DOHH2 (cell line): ENCODE data around the gene EXOC3.

Source experiments
- H3F3A ChIP-seq: fragments of 200-600 bp; sonication (generic), shearing (Covaris generic); 2 replicates; pipeline ENCODE4 v1.6.0; 2016; ENCODE audit warnings: antibody characterized with exemption, mild to moderate bottlenecking; ENCODE audit not compliant: control insufficient read depth, insufficient read depth
- H3K27ac ChIP-seq: fragments of 200-600 bp; sonication (generic); 2 replicates; pipeline ENCODE4 v1.5.1; 2014; ENCODE audit warnings: low read depth, mild to moderate bottlenecking, low read length, moderate library complexity
- H3K27me3 ChIP-seq: fragments of 200-600 bp; sonication (generic); 2 replicates; pipeline ENCODE4 v1.6.1; 2014; ENCODE audit warnings: mild to moderate bottlenecking, low read length, mixed read lengths; ENCODE audit not compliant: control insufficient read depth
- H3K36me3 ChIP-seq: fragments of 200-600 bp; sonication (generic); 2 replicates; pipeline ENCODE4 v1.6.1; 2014; ENCODE audit warnings: mild to moderate bottlenecking, low read length, moderate library complexity, mixed read lengths; ENCODE audit not compliant: control insufficient read depth
- H3K4me1 ChIP-seq: fragments of 200-600 bp; sonication (generic); 2 replicates; pipeline ENCODE4 v1.6.1; 2014; ENCODE audit warnings: mild to moderate bottlenecking, low read length, mixed read lengths; ENCODE audit not compliant: control insufficient read depth
- H3K4me2 ChIP-seq: fragments of 200-600 bp; sonication (generic); 2 replicates; pipeline ENCODE4 v1.6.0; 2014; ENCODE audit warnings: mild to moderate bottlenecking, low read length, moderate library complexity
- H3K4me3 ChIP-seq: fragments of 200-600 bp; sonication (generic); 2 replicates; pipeline ENCODE4 v1.5.1; 2014; ENCODE audit warnings: mild to moderate bottlenecking, low read length, mixed read lengths
- H3K79me2 ChIP-seq: fragments of 200-600 bp; sonication (generic); 2 replicates; pipeline ENCODE4 v1.6.1; 2014; ENCODE audit warnings: mild to moderate bottlenecking, low read length, mixed read lengths; ENCODE audit not compliant: control insufficient read depth
- H3K9me2 ChIP-seq: fragments of 200-600 bp; sonication (generic); replicated peaks from 2 replicates; pipeline ENCODE4 v1.6.1; 2014; ENCODE audit warnings: mild to moderate bottlenecking, low read length, mixed read lengths; ENCODE audit not compliant: control insufficient read depth
- H3K9me3 ChIP-seq: fragments of 200-600 bp; sonication (generic); 2 replicates; pipeline ENCODE4 v1.6.1; 2014; ENCODE audit warnings: antibody characterized with exemption, low read length, mixed read lengths; ENCODE audit not compliant: control insufficient read depth, insufficient read depth
- H4K20me1 ChIP-seq: fragments of 200-600 bp; sonication (generic); 2 replicates; pipeline ENCODE4 v1.6.0; 2014; ENCODE audit warnings: low read depth, mild to moderate bottlenecking, antibody characterized with exemption, low read length, moderate library complexity; ENCODE audit not compliant: control insufficient read depth, insufficient read depth
- CTCF ChIP-seq: fragments of 200-600 bp; sonication (generic); IDR thresholded peaks from one replicate; pipeline ENCODE4 v1.5.1; 2014; ENCODE audit warnings: antibody characterized with exemption, mild to moderate bottlenecking, low read depth, low read length; ENCODE audit not compliant: poor library complexity, severe bottlenecking
- EZH2phosphoT487 ChIP-seq: fragments of 200-600 bp; sonication (generic); IDR thresholded peaks from 2 replicates; pipeline ENCODE4 v1.6.1; 2017; ENCODE audit warnings: borderline replicate concordance, mild to moderate bottlenecking, antibody characterized with exemption, low read length, moderate library complexity, mixed read lengths

Gene EXOC3

GRCh38 chr5:446066-446882 is 3.3 kb downstream of the EXOC3 start:
- H3K4me2 ChIP-seq = no peak overlapping the region
- H3F3A ChIP-seq = 0 out of 2 replicates have a peak, but pooled peaks cover 3% of the 10 kb centered on the region
- H3K9me2 ChIP-seq = no peaks in the 10 kb centered on the region
- H4K20me1 ChIP-seq = no peaks in the 10 kb centered on the region
- peaks cover 40% of the 10 kb centered on the region for H3K4me1 ChIP-seq
- no peaks in the 10 kb centered on the region for H3K27me3 ChIP-seq
- no peak overlapping the region for H3K4me3 ChIP-seq
- no peak for TF ChIP-seq EZH2phosphoT487
- no peak for TF ChIP-seq CTCF
- H3K9me3 ChIP-seq = no peaks in the 10 kb centered on the region
- no peak overlapping the region for H3K27ac ChIP-seq
- peaks cover 75% of the 10 kb centered on the region for H3K79me2 ChIP-seq
- peaks cover 62% of the 10 kb centered on the region for H3K36me3 ChIP-seq

DNA sequence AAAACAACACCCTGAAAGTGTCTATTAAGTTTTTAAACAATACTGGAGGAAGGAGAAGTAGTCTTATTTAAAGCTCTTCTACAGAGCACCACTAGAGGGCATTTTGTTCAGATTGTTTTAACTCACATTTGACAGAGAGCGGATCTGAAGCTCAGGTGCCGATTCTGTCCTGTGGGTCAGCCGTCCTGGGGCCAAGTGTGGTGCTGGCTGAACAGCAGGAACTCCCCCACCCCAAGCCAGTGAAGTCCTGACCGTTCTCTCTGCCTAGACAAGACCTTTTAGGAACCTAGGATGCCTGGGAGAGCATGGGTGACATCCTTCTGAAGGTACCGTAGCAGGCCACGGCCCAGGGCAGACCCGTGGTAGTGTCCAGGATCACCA is 3.9 kb downstream of the EXOC3 start:
- H3K9me3 ChIP-seq = no peaks in the 10 kb centered on the region
- no peaks in the 10 kb centered on the region for H3K27me3 ChIP-seq
- H3K36me3 ChIP-seq = peaks cover 68% of the 10 kb centered on the region
- H3K4me2 ChIP-seq = peak overlapping the region; percentile 18; the same call in 1 of the 2 replicates
- H3K4me3 ChIP-seq = no peak overlapping the region
- no peaks in the 10 kb centered on the region for H3K9me2 ChIP-seq
- H3K27ac ChIP-seq = no peak overlapping the region
- peaks cover 76% of the 10 kb centered on the region for H3K79me2 ChIP-seq
- H3K4me1 ChIP-seq = peaks cover 34% of the 10 kb centered on the region
- TF ChIP-seq EZH2phosphoT487 (no peak), CTCF (peak; percentile 73)
- no peaks in the 10 kb centered on the region for H3F3A ChIP-seq
- no peaks in the 10 kb centered on the region for H4K20me1 ChIP-seq

DNA sequence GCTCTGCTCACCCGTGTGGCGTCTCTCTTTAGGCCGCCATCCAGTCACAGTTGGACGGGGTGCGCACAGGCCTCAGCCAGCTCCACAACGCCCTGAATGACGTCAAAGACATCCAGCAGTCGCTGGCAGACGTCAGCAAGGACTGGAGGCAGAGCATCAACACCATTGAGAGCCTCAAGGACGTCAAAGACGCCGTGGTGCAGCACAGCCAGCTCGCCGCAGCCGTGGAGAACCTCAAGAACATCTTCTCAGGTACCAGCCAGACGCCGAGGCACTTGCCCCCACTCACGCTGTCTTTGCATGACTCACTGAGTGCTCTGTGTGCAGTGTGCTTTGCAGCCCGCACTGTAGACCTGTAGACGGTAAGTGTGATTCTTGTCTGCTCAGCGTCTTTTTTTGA is 4.5 kb downstream of the EXOC3 start:
- Histone ChIP-seq H3K79me2 (peaks cover 76% of the 10 kb centered on the region), H3K9me3 (no peaks in the 10 kb centered on the region), H3K4me2 (no peak overlapping the region), H3K9me2 (no peaks in the 10 kb centered on the region), H3K27me3 (no peaks in the 10 kb centered on the region), H3K27ac (no peak overlapping the region), H3K36me3 (peaks cover 68% of the 10 kb centered on the region), H3K4me1 (peaks cover 27% of the 10 kb centered on the region), H3F3A (no peaks in the 10 kb centered on the region), H3K4me3 (no peak overlapping the region), H4K20me1 (no peaks in the 10 kb centered on the region)
- no peak for TF ChIP-seq EZH2phosphoT487
- no peak for TF ChIP-seq CTCF
